ENCODE measurements around the gene DRAP1. TPM values are rescaled to one million over a fixed set of nuclear protein-coding genes. Genes with fewer than 3 reads are reported as not detected.

DRAP1 gene
- total and polyA plus RNA-seq, 9 of the 15 experiments (the other 6 are each of a cell fraction or from before 2014, with no cell fraction given): 9.6 to 200 (median 92.9) TPM

- no peak for TF ChIP-seq ZMIZ1 (IDR thresholded peaks at IDR 0.05; ENCODE audit: low read depth in 2 of 2, low read length in 2 of 2)
- no peak for TF ChIP-seq TCF7L2 (IDR thresholded peaks at IDR 0.05; ENCODE audit: low read depth, low read length)
- no peak for TF ChIP-seq NFE2L1 (tag; IDR thresholded peaks at IDR 0.05; ENCODE audit: borderline replicate concordance, low read depth)
- no peak for TF ChIP-seq THRAP3 (IDR thresholded peaks at IDR 0.05; ENCODE audit: borderline replicate concordance)
- TF ChIP-seq TCF15 (CRISPR knock-in tag; IDR thresholded peaks at IDR 0.05): no peak
- TF ChIP-seq ZNF717 (CRISPR knock-in tag; IDR thresholded peaks at IDR 0.05): no peak
- TF ChIP-seq ZNF551 (CRISPR knock-in tag; IDR thresholded peaks at IDR 0.05): no peak
- no peak for TF ChIP-seq NFATC3 (IDR thresholded peaks at IDR 0.05)
- no peak for TF ChIP-seq MBD1 (CRISPR knock-in tag; IDR thresholded peaks at IDR 0.05)
- TF ChIP-seq NR2C1 (IDR thresholded peaks at IDR 0.05): no peak
- no peak for TF ChIP-seq NR2C1 (tag; IDR thresholded peaks at IDR 0.05)
- TF ChIP-seq ZNF785 (CRISPR knock-in tag; IDR thresholded peaks at IDR 0.05): no peak
- no peak for TF ChIP-seq SMAD3 (CRISPR knock-in tag; conservative IDR thresholded peaks at IDR 0.05)
- peak; percentile 43; the same call in 1 of the 2 replicates for TF ChIP-seq CREB3 (tag; conservative IDR thresholded peaks at IDR 0.05; ENCODE audit: low read depth)
- no peak for TF ChIP-seq ZNF79 (CRISPR knock-in tag; IDR thresholded peaks at IDR 0.05; ENCODE audit: low read depth)
- TF ChIP-seq ZNF766 (CRISPR knock-in tag; conservative IDR thresholded peaks at IDR 0.05): peak; percentile 73; the same call in 1 of the 2 replicates
- no peak for TF ChIP-seq TAF1 (IDR thresholded peaks at IDR 0.05; ENCODE audit: control insufficient read depth, extremely low read depth, insufficient read depth, low read length, severe bottlenecking)
- no peak for TF ChIP-seq RNF2 (IDR thresholded peaks at IDR 0.05)
- TF ChIP-seq FOXK1 (CRISPR knock-in tag; IDR thresholded peaks at IDR 0.05; ENCODE audit: borderline replicate concordance): no peak
- TF ChIP-seq ZNF449 (CRISPR knock-in tag; IDR thresholded peaks at IDR 0.05): no peak
- TF ChIP-seq ZNF23 (CRISPR knock-in tag; IDR thresholded peaks at IDR 0.05): no peak
- 0 out of 2 replicates have a peak, but pooled peaks have one; percentile 53 for TF ChIP-seq ZNF197 (CRISPR knock-in tag; IDR thresholded peaks at IDR 0.05; ENCODE audit: low read depth)
Measured at GRCh38 chr11:65927904-65928397, 8.7 kb downstream of the DRAP1 start (continued).
